ENCODE data around the gene LRRFIP1.

- TF ChIP-seq CTCF (IDR thresholded peaks at IDR 0.05), result no peak
- TF ChIP-seq EZH2 (IDR thresholded peaks at IDR 0.05), result no peak
- TF ChIP-seq EZH2phosphoT487 (IDR thresholded peaks at IDR 0.05), result no peak
Measured at GRCh38 chr2:237598468-237599208, 28.7 kb upstream of the LRRFIP1 start.

Data from neural progenitor cell (in vitro differentiated cells).